Measurements from ENCODE around the gene KLHDC8B.
"Not testable (repeated sequence)": the region's sequence is repeated elsewhere in the genome, so short reads cannot be mapped to it uniquely, and the experiment has no call there.

The KLHDC8B gene

DNA sequence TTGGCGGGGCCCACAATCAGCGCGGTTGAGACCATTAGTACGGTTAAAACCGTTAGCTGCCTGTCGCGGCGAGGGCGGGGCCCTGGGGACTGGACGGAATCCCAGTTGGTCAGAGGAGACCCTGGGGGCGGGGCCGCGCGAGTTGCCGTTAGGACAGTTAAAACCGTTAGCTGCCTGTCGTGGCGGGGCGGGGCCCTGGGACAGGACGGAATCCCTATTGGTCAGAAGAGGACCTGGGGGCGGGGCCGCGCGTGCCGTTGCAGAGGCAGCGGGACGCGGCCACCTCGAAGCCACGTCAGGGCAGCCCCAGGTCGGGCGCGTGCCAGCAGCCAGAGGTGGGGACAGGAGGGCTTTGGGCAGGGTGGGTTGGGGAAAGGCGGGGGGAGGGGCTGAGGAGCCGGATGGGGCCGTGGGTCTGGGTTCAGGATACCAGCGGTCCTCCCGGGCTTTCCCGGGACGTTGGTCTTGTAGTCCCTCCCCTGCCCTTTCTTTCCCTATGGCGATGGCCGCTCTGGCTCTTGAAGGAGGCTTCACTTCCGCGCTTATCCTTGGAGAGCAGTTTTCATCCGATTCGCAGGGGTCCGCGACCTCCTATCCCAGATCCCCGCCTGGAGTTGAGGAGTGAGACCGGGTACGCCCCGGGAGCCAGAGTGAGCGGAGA, 28.0 kb downstream of the KLHDC8B start:
- DNase-seq (ENCODE audit: low read depth in 2 of 2) = peak; percentile 83 to 92
- TF ChIP-seq CTCF (IDR thresholded peaks at IDR 0.05; ENCODE audit: low read depth, low read length) = no peak
- peak overlapping the region; percentile 48 for H3K4me3 ChIP-seq (replicated peaks in 1 of 2; ENCODE audit: low read depth in 2 of 2, low read length in 2 of 2)

DNA sequence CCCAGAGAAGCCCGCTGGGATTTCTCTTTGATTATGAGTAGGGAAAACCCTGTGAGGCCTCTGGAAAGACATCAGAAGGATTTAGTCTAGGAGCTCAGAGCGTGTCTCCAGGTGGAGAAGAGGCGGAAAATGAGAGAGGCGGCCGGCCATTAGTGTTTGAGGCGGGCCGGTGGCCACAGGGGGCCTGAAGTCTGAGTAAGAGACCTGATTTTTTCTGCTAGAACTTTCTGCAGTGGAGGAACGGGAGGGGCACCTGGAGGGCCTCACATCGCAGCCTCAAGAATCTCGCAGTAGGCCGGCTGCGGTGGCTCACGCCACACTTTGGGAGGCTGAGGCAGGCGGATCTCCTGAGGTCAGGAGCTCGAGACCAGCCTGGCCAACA, 28.5 kb downstream of the KLHDC8B start:
- peak overlapping the region; percentile 48 for H3K4me3 ChIP-seq (replicated peaks in 1 of 2; ENCODE audit: low read depth in 2 of 2, low read length in 2 of 2)
- DNase-seq (ENCODE audit: low read depth in 2 of 2) = peak in 1 of 2 donors; percentile 15
- TF ChIP-seq CTCF (IDR thresholded peaks at IDR 0.05; ENCODE audit: low read depth, low read length) = no peak

DNA sequence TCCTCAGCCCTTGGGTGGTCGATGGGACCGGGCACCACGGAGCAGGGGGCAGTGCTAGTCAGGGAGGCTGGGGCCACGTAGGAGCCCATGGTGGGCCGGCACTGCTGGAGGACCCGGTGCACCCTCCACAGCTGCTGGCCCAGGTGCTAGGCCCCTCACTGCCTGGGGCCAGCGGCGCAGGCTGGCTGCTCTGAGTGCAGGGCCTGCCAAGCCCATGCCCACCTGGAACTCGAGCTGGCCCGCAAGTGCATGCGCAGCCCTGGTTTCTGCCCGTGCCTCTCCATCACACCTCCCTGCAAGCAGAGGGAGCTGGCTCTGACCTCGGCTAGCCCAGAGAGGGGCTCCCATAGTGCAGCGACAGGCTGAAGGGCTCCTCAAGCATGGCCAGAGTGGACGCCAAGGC, 42.1 kb downstream of the KLHDC8B start:
- DNase-seq (ENCODE audit: low read depth in 2 of 2) = no peak
- TF ChIP-seq CTCF (IDR thresholded peaks at IDR 0.05; ENCODE audit: low read depth, low read length) = no peak
- H3K4me3 ChIP-seq (replicated peaks in 1 of 2; ENCODE audit: low read depth in 2 of 2, low read length in 2 of 2) = no peak overlapping the region

DNA sequence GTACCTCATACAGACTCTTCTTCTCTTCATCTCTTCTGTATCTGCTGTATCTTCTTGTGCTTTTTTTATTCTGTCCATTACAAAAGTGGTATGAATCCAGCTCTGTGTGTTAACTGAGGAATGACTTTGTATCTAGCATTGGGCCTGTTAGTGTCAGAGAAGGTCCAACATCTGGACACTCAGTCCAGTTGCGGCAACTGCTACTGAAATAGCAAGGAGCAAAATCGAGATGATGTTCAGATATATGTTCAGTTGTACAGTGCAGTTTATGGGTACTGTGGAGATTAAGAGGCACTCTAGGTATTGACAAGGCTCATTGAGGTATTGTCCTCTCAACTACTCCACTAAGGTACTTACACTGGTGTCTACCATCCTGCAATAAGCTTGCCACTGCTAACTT, 42.6 kb downstream of the KLHDC8B start:
- H3K4me3 ChIP-seq (replicated peaks in 1 of 2; ENCODE audit: low read depth in 2 of 2, low read length in 2 of 2) = no peak overlapping the region
- no peak for TF ChIP-seq CTCF (IDR thresholded peaks at IDR 0.05; ENCODE audit: low read depth, low read length)
- DNase-seq (ENCODE audit: low read depth in 2 of 2) = no peak

- not testable (repeated sequence) for DNase-seq (ENCODE audit: low read depth in 2 of 2)
These were observed 45.3 kb downstream of the KLHDC8B start for GRCh38 chr3:49216687-49217086.

GRCh38 chr3:49217108-49217507, 45.7 kb downstream of the KLHDC8B start:
- not testable (repeated sequence) for H3K4me3 ChIP-seq (replicated peaks in 1 of 2; ENCODE audit: low read depth in 2 of 2, low read length in 2 of 2); DNase-seq (ENCODE audit: low read depth in 2 of 2)

More at GRCh38 chr3:49216687-49217086, 45.3 kb downstream of the KLHDC8B start:
- not testable (repeated sequence) for H3K4me3 ChIP-seq (replicated peaks in 1 of 2; ENCODE audit: low read depth in 2 of 2, low read length in 2 of 2)

DNA sequence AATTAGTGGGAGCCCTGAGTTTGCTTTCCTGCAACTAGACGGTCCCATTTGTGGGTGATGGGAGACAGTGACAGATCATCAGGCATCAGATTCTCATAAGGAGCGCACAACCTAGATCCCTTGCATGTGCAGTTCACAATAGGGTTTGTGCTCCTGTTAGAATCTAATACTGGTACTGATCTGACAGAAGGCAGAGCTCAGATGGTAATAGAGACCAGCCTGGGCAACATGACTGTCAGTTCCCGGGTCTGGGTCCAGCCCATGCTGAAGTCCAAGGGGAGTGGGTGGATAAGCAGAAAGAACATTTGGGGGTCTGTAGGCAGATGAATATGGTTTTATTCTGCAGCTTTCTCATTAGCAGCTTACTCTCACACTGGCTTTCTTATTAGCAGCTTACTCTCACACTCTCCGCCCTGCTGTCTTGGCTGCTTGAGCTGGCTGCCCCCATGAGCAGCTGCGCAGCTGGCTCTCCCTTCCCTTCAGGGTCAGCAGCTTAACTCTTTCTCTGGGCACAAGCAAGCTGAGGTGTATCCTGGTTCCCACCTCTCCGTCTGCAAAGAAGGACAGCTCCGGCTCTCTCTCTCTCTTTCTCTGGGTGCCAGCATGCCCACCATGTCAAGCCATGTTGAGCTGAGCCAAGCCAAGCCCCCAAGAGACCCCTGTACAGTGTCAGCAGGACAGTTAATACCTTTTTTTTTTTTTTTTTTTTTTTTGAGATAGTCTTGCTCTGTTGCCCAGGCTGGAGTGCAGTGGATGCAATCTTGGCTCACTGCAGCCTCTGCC, 46.5 kb downstream of the KLHDC8B start:
- no peak for TF ChIP-seq CTCF (IDR thresholded peaks at IDR 0.05; ENCODE audit: low read depth, low read length)
- H3K4me3 ChIP-seq (replicated peaks in 1 of 2; ENCODE audit: low read depth in 2 of 2, low read length in 2 of 2) = no peak overlapping the region
- peak in 1 of 2 donors; percentile 51 for DNase-seq (ENCODE audit: low read depth in 2 of 2)

DNA sequence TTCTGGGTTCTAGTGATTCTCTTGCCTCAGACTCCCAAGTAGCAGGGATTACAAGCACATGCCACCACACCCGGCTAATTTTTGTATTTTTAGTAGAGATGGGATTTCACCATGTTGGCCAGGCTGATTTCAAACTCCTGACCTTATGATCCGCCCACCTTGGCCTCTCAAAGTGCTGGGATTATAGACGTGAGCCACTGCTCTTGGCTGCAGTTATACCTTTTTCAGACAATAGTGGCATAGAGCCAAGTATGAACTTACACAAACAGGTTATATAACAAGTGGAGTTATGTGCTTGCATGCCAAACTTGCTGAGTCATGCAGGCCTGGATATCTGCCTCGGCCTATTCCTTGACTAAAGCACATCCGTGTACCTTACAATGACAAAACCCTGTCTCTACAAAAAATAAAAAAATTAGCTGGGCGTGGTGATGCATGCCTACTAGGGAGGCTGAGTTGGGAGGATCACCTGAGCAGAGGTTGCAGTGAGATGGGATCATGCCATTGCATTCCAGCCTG, 47.1 kb downstream of the KLHDC8B start:
- DNase-seq (ENCODE audit: low read depth in 2 of 2) = peak; percentile 97
- H3K4me3 ChIP-seq (replicated peaks in 1 of 2; ENCODE audit: low read depth in 2 of 2, low read length in 2 of 2) = not testable (repeated sequence)
